NCI-H2227 (cell line): Measurements from ENCODE around the gene RAB3C.
"Not testable (repeated sequence)": the region's sequence is repeated elsewhere in the genome, so short reads cannot be mapped to it uniquely, and the experiment has no call there.

Experiments used
- DNase-seq: peaks from one replicate; lab custom pipeline; 2025; ENCODE audit not compliant: unreplicated experiment; lab: John Stamatoyannopoulos, UW

The RAB3C gene

DNA sequence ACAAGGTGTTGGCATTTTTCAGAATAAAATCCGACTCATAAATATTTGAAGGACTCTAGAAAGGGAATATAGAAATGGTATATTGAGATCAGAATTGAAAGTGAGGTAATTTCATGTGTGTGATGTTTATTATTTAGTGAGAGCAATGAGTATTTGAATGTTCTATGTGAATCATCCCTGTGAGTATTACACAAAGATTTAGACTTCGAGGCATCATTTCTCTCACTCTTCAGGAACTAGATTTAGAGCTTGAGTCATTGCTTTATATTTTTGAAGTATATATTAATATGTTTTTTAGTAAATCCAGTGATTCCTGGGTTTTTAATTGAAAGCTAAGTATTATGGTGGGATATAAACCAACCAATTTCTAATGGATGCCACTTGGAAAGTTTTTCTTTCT, 91.2 kb downstream of the RAB3C start:
- no peak for DNase-seq

DNA sequence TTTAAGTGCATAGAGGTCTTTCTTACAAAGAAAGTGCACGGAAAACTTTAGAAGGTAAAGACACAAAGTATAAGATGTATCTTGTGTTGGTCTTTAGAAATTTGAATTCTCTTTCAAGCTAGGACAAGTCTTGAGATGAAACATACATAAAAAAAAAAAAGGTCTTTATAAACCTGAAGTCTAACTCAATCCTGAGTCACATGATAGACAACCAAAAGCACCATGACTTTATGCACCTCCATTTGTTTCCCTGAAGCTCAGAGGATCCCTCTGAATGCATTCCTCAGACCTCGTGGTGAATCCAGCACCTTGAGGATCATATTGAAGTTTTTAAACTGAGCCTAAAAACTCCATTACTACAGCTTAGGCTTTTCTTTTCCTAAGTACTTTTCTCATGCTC, 91.8 kb downstream of the RAB3C start:
- DNase-seq = no peak

GRCh38 chr5:58675341-58675740, 92.5 kb downstream of the RAB3C start:
- no peak for DNase-seq

DNA sequence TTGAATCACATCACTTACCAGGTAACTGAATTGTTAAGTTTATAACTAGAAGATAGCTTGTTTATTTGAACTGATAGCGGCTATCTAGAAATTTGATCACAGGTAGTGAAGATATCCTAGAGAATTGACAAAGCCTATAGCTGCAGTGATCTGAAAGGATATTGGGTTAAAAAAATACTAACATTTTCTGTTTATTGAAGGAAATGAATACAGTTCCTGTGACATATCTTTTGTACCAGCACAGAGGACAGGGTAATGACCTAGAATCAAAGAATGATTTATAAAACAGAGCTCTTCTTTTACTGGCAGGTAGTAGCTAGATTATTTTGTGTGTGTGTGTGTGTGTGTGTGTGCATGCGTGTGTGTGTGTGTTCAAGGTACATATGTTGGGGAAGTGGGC, 94.8 kb downstream of the RAB3C start:
- no peak for DNase-seq

- DNase-seq = no peak
Observed at GRCh38 chr5:58680503-58680902, 97.6 kb downstream of the RAB3C start.

DNA sequence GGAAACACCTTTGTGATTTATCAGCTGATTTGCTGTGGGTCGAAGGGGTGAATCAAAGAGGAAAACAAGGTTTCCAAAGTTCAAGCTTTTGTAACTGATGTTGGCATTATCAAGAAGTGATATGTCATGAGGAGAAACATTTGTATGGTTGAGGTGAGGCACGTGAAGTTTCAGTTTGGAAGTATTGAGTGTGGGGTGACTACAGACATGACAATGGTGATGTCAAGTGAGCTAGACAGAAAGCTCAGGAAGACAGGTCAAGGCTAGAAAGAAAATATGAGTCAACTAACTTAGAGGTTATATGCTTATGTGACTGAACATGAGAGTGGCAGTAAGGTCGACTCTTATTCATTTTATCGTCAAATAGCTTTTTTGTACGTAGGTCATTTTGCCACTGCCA, 99.1 kb downstream of the RAB3C start:
- DNase-seq = no peak

DNA sequence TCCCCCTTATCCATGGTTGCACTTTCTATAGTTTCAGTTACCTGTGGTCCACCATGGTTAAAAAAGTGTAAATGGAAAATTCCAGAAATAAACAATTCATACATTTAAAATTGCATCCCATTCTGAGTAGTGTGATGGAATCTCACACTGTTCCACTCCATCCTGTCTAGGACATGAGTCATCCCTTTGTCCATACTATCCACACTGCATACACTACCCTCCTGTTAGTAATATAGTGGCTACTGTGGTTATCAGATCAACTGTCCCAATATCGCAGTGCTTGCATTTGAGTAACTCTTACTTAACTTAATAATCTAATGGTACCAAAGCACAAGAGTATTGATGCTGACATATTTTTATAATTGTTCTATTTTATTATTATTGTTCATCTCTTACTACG, 100.7 kb downstream of the RAB3C start:
- DNase-seq = no peak

DNA sequence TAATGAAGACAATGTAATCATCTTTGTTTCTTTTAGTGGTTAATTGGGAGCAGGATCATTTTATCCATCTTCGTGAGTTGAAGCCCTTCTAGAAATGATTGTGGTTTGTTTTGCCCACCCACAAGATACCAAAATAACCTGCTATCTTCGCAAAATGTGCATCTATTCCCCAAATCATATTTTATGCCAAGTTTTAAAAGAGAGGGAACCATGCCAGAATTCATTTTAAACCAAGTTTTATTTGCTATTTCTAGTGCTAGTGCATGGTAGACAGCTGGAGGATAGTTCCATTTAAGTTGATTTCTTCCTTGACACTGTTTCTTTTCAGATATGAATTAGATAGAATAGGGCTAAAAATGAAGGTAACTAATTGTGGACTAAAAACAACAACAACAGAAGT, 104.2 kb downstream of the RAB3C start:
- DNase-seq = no peak

GRCh38 chr5:58687595-58687994, 104.7 kb downstream of the RAB3C start:
- no peak for DNase-seq

GRCh38 chr5:58699088-58699761, 116.3 kb downstream of the RAB3C start:
- not testable (repeated sequence) for DNase-seq

GRCh38 chr5:58699762-58700118, 116.9 kb downstream of the RAB3C start:
- no peak for DNase-seq

DNA sequence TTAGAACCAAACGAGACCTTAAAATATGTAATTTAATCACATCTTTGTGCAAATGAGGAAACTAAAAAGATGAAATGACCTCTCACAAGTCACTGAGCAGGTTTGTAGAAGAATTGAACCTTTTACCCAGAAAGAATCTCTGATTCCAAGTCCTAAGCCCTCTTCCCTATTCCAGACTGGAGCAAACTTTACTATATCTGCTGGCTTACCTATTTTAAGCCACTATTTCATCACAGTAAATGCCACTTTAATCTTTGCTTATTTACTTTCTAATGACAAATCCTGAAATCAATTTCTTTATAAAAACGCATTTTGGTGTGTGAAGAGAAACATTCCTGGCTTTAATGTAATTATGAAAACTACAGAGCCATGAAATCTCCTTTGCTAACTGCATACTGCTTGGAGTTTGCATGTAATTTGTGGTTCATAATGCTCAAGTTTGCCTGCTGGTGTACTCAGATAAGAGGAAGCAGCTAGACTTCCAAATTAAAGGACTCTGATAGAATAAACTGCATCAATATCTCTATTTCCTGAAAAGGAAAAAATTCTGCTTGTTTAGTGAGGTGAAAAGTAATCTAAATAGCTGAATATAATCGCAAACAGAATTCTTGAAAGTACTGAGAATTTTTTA, 121.2 kb downstream of the RAB3C start:
- no peak for DNase-seq

DNA sequence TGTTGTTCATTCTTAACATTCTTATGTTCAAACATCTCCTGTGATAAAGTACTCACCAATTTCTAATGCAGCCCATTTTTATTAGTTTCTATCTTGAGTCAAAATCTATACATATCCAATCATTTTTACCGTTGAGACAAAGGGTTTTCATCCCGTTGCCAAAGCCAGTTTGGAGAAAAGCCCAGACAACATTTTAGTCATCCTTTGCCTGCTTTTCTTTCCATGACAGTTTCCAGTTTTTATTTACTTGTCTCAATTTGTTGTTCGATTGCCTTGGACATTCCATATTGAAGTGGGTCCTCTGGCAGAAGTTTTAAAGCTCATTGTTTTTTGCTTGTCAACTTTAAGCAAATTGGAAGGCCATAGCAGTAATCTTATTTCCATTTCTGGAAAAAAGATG, 123.9 kb downstream of the RAB3C start:
- DNase-seq = no peak

DNA sequence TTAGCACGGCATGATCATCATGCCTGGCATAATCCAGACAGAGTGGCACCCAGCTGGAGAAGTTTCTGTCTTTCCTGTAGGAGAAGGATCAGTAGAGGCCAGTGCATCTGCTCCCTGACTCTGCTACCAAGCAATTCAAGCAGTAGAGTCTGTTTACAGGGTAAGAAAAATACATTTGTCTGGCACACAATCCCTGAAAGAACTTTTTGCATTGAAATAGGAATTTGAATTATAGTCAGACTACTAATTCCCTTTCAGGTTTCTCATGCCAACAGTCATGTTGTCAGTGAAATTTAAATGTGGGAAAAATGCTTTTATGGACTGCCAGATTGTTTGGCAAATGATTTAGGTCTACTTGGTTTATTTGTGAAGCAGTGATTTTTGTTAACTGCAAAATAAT, 125.6 kb downstream of the RAB3C start:
- DNase-seq = no peak

DNA sequence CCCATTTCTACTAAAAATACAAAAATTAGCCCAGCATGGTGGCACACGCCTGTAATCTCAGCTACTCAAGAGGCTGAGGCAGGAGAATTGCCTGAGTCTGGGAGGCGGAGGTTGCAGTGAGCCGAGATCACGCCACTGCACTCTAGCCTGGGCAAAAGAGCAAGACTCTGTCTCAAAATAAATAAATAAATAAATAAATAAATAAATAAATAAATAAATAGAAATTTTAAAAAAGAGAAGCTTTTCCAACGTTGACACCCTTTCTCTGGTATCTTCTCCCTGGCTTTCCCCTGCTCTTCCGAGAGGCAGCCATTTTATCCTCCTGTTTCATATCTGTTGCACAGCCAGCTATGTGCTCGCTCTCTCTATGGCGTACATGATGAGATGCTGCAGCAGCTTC, 127.5 kb downstream of the RAB3C start:
- not testable (repeated sequence) for DNase-seq

DNA sequence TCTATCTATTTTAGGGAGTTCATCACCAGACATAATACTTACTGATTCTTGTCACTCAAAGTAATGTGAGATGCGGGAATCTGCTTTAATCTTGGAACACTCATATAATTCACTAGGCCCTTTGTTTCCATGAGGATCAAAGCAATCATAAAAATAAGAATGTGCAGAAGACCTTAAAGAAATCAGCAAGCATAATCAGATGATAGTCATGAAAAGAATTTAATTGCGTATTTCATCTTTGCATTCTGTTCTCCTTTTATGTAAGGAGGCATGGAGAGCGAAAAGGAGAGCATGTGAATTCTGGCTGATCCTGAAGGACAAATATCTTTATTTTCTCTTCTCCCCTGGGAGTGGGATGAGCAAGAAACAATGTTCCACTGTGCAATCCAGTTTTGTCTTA, 128.0 kb downstream of the RAB3C start:
- no peak for DNase-seq

DNA sequence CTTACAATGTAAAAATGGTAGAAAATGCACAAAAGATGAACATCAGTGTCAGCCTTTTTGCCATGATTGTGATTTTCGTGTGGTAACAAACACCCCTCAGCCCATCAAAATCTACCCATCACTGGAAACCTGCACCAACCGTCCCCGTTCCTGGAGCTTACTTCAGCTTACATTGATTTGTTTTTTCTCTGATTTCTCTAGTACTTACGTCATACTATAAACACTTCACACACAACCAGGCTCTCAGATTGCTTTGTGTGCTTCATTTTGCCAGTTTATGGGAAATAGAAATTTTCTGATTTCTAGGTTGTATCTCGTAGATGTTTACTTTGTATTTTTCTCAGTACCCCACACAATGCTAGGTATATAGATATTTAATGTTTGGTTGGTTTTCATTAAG, 129.1 kb downstream of the RAB3C start:
- DNase-seq = no peak

- DNase-seq = no peak
Observed at GRCh38 chr5:58714046-58714445, 131.2 kb downstream of the RAB3C start.

DNA sequence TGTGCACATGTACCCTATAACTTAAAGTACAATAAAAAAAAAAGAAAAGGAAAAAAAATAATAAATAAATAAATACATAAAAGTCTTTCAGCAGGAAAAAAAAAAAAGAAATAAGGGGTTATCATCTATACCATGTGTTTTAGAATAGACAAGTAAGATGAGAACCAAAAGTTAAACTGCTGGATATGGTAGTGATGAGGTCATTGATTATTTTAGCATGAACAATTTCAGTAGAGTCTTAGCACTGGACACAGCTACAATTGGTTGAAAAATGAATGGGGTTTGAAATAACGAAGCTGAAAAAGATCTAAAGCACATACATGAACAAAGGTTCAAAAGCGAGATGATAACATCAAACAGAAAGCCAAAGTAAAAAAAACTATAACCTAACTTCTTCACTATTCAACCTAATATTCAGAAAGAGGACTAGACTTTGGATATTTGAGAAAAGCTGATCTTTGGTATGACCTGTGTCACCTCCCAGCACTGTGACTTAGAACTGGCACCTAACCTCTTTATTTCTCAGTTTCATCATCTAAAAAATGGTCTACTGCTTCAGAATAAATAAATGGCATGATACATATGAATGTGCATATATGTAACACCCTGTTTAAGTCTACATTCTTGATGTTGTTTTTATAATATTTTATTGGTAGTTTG, 133.3 kb downstream of the RAB3C start:
- DNase-seq = no peak

- DNase-seq = no peak
Observed at GRCh38 chr5:58716713-58717112, 133.8 kb downstream of the RAB3C start.

GRCh38 chr5:58717303-58718007, 134.6 kb downstream of the RAB3C start:
- peak; percentile 14 for DNase-seq
